ENCODE results near the gene DERL3.

DNA sequence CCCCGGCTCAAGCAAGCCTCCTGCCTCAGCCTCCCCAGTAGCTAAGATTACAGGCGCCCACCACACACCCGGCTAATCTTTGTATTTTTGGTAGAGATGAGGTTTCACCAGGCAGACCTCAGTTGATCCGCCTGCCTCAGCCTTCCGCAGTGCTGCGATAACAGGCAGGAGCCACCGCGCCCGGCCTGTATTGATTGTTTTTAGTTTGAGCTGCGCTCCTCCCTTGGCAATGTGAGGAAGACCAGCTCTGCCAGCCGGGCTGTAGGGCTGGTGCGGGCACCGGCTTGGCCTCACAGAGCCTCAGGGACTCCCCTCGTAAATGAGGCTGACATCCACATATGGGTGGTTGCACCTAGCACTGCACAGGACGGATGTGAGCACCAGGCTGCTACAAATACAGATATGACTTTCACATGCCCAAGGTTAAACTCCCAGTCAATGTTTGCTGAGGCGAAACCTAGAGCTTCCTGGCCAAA, 11.4 kb upstream of the DERL3 start:
- TF ChIP-seq, protein P1, sequence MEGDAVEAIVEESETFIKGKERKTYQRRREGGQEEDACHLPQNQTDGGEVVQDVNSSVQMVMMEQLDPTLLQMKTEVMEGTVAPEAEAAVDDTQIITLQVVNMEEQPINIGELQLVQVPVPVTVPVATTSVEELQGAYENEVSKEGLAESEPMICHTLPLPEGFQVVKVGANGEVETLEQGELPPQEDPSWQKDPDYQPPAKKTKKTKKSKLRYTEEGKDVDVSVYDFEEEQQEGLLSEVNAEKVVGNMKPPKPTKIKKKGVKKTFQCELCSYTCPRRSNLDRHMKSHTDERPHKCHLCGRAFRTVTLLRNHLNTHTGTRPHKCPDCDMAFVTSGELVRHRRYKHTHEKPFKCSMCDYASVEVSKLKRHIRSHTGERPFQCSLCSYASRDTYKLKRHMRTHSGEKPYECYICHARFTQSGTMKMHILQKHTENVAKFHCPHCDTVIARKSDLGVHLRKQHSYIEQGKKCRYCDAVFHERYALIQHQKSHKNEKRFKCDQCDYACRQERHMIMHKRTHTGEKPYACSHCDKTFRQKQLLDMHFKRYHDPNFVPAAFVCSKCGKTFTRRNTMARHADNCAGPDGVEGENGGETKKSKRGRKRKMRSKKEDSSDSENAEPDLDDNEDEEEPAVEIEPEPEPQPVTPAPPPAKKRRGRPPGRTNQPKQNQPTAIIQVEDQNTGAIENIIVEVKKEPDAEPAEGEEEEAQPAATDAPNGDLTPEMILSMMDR (IDR thresholded peaks at IDR 0.05; ENCODE audit: low read length) = no peak
- no peak for TF ChIP-seq EZH2 (optimal IDR thresholded peaks at IDR 0.05; ENCODE audit: low read depth, low read length)

Measured in MM.1S (cell line).